ENCODE data around the gene KCNMB2.

The KCNMB2 gene

GRCh38 chr3:178840586-178840985, 304.4 kb downstream of the KCNMB2 start:
- no peak for DNase-seq (ENCODE audit: low read depth)
- TF ChIP-seq, protein P1, sequence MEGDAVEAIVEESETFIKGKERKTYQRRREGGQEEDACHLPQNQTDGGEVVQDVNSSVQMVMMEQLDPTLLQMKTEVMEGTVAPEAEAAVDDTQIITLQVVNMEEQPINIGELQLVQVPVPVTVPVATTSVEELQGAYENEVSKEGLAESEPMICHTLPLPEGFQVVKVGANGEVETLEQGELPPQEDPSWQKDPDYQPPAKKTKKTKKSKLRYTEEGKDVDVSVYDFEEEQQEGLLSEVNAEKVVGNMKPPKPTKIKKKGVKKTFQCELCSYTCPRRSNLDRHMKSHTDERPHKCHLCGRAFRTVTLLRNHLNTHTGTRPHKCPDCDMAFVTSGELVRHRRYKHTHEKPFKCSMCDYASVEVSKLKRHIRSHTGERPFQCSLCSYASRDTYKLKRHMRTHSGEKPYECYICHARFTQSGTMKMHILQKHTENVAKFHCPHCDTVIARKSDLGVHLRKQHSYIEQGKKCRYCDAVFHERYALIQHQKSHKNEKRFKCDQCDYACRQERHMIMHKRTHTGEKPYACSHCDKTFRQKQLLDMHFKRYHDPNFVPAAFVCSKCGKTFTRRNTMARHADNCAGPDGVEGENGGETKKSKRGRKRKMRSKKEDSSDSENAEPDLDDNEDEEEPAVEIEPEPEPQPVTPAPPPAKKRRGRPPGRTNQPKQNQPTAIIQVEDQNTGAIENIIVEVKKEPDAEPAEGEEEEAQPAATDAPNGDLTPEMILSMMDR (IDR thresholded peaks at IDR 0.05; ENCODE audit: insufficient read depth, low read depth, low read length, missing control alignments), result no peak
- no peak overlapping the region for H3K4me3 ChIP-seq (ENCODE audit: low read length)

GRCh38 chr3:178841011-178841410, 304.8 kb downstream of the KCNMB2 start:
- H3K4me3 ChIP-seq (ENCODE audit: low read length), result no peak overlapping the region
- TF ChIP-seq, protein P1 (IDR thresholded peaks at IDR 0.05; ENCODE audit: insufficient read depth, low read depth, low read length, missing control alignments), result no peak
- DNase-seq (ENCODE audit: low read depth), result peak; percentile 3

DNA sequence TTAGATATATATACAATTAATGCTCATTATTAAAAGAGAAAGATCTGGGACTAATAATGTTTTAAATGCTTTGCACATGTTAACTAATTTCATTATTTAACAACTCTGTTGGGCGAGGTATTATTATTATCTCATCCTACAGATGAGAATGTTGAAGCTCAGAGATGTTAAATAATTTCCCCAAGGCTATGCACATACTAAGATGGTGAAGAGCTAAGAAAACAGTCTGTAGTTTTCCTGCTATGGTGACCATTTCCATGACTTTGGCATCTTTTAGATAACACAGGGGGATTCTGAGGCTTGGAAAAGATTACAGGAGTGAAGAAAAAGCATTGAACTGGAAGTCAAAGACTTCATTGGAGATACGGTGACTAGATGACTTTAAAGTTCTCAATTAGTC, 308.7 kb downstream of the KCNMB2 start:
- TF ChIP-seq, protein P1 (IDR thresholded peaks at IDR 0.05; ENCODE audit: insufficient read depth, low read depth, low read length, missing control alignments), result no peak
- DNase-seq (ENCODE audit: low read depth), result no peak
- no peak overlapping the region for H3K4me3 ChIP-seq (ENCODE audit: low read length)

GRCh38 chr3:178845420-178846118, 309.3 kb downstream of the KCNMB2 start:
- TF ChIP-seq, protein P1 (IDR thresholded peaks at IDR 0.05; ENCODE audit: insufficient read depth, low read depth, low read length, missing control alignments), result no peak
- H3K4me3 ChIP-seq (ENCODE audit: low read length), result no peak overlapping the region
- no peak for DNase-seq (ENCODE audit: low read depth)

DNA sequence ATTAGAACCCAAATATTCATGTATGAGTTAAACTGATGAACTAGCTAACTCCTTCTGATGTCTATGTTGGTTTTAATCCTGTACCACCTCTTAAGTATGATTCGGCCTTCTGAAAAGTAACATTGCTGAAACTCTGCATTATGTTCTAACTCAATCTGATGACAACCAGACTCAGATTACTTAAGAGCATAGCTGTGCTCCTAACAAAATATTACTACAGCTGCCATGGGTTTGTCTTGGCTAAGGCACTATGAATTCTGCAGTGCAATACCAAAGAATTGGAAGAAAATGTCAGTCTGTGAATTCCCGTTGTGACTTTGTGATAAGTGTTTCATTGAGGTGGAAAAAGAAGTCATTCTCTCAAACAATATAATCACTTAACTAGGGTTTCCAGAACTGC, 311.0 kb downstream of the KCNMB2 start:
- DNase-seq (ENCODE audit: low read depth), result no peak
- TF ChIP-seq, protein P1 (IDR thresholded peaks at IDR 0.05; ENCODE audit: insufficient read depth, low read depth, low read length, missing control alignments), result no peak
- H3K4me3 ChIP-seq (ENCODE audit: low read length), result no peak overlapping the region

DNA sequence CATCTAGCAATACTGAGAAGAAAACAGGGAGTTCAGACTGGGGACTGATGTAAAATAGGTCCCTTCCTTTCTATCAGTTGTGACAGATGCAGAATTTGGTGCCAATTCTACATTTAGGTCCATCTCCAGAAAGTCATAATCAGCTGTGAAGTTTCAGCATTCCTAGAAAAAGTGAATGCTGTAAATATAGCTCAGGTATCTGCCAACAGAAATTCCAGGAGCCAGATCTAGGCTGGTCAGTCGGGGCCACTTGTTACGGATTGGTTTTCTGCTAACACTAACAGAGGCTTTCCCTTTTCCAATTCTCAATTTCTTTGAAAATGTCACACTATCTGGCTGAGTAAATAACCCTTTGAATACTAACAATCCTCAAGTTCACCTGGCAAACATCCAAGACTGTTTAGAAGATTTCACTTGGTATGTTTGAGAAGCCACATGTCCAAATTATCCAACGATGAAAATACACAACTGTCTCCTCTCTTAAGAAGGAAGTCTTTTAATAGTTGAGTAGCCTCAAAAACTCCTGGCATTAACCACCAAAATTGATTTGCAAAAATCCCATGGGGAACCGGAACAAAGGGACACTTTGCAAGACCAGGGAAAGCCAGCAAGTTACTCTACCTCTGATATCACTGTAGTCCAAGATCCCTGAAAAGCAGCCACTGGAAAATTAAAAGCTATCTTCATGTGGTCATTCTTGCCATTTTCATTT, 313.1 kb downstream of the KCNMB2 start:
- TF ChIP-seq, protein P1 (IDR thresholded peaks at IDR 0.05; ENCODE audit: insufficient read depth, low read depth, low read length, missing control alignments), result no peak
- no peak overlapping the region for H3K4me3 ChIP-seq (ENCODE audit: low read length)
- no peak for DNase-seq (ENCODE audit: low read depth)

Data from epithelial cell of esophagus (primary cell).